GM18907 (cell line): Measurements from ENCODE around the gene KMT2A.

Experiments
- ATAC-seq: cut with Tn5 transposase; IDR thresholded peaks from one replicate; pipeline ENCODE4 v1.9.1; 2021; ENCODE audit warnings: mild to moderate bottlenecking, moderate library complexity; ENCODE audit not compliant: unreplicated experiment

KMT2A gene

GRCh38 chr11:118574636-118575035 is 138.3 kb downstream of the KMT2A start:
- ATAC-seq = no peak
